Measurements from ENCODE around the gene SNCG.

The SNCG gene

DNA sequence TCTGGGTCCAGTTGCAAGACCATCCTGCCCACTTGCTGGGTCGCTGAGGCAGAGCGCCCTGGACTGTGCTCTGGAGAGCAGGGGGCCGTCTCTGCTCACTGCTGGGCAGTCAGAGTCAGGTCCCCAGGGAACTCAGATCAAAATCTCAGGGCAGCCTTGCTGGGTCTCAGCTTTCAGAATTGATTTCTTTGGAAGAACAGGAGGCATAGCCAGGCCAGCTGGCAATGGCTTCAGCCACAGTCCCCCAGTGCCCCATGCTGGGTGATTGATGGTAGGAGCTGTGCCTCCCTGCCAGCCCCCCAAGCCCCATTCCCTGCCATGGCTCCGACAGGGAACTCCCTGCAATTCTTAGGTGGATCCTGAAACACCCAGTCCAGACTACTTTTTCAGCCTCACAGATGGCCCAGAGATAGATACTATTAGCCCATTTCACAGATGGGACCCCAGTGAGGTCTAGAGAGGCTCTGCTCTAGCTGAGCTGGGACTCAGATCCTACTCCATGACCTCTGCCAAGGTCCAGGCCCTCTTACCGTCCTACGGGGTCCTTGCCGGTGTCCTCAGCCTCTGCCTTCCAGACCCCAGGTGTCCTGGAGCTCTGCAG, 1.5 kb upstream of the SNCG start:
- POLR2A ChIA-PET, result interaction anchor here (0.5 kb wide), 1 partner anchor 191 kb away, joined by 4 read pairs; no protein-coding TSS in a partner anchor
- no peak for TF ChIP-seq CTCF (IDR thresholded peaks at IDR 0.05; ENCODE audit: control extremely low read depth, extremely low read depth, low read depth, missing control alignments)
- no peak for DNase-seq (ENCODE audit: extremely low spot score)
- CTCF ChIA-PET, result interaction anchor here (0.9 to 15.9 kb wide), 3 partner anchors 11 to 14 kb away, joined by 3 to 238 read pairs (median 27); partner anchors contain the start of gene ADIRF

GRCh38 chr10:86957471-86958115, 806 bp upstream of the SNCG start, which contains the start of gene MMRN2:
TSS of gene MMRN2 (minus strand) at chr10:86957615. CDS start at chr10:86957541, 74 bp downstream.
- ChIA-PET POLR2A (no interaction called here), CTCF (interaction anchor here (0.9 to 15.9 kb wide), 4 partner anchors 10 to 40 kb away, joined by 3 to 238 read pairs (median 15); partner anchors contain the start of gene ADIRF)
- DNase-seq (ENCODE audit: extremely low spot score), result no peak
- no peak for TF ChIP-seq CTCF (IDR thresholded peaks at IDR 0.05; ENCODE audit: control extremely low read depth, extremely low read depth, low read depth, missing control alignments)

GRCh38 chr10:86958901-86959736, 720 bp downstream of the SNCG start:
- ChIA-PET CTCF (interaction anchor here (1.6 to 15.9 kb wide), 4 partner anchors 9 to 59 kb away, joined by 3 to 238 read pairs (median 17); partner anchors contain the start of gene ADIRF), POLR2A (no interaction called here)
- TF ChIP-seq CTCF (IDR thresholded peaks at IDR 0.05; ENCODE audit: control extremely low read depth, extremely low read depth, low read depth, missing control alignments), result no peak
- no peak for DNase-seq (ENCODE audit: extremely low spot score)

GRCh38 chr10:86959737-86960002, 1.3 kb downstream of the SNCG start:
- TF ChIP-seq CTCF (IDR thresholded peaks at IDR 0.05; ENCODE audit: control extremely low read depth, extremely low read depth, low read depth, missing control alignments), result no peak
- POLR2A ChIA-PET, result no interaction called here
- CTCF ChIA-PET, result interaction anchor here (1.9 to 15.9 kb wide), 2 partner anchors 17 to 60 kb away, joined by 7 to 238 read pairs; no protein-coding TSS in a partner anchor
- no peak for DNase-seq (ENCODE audit: extremely low spot score)

DNA sequence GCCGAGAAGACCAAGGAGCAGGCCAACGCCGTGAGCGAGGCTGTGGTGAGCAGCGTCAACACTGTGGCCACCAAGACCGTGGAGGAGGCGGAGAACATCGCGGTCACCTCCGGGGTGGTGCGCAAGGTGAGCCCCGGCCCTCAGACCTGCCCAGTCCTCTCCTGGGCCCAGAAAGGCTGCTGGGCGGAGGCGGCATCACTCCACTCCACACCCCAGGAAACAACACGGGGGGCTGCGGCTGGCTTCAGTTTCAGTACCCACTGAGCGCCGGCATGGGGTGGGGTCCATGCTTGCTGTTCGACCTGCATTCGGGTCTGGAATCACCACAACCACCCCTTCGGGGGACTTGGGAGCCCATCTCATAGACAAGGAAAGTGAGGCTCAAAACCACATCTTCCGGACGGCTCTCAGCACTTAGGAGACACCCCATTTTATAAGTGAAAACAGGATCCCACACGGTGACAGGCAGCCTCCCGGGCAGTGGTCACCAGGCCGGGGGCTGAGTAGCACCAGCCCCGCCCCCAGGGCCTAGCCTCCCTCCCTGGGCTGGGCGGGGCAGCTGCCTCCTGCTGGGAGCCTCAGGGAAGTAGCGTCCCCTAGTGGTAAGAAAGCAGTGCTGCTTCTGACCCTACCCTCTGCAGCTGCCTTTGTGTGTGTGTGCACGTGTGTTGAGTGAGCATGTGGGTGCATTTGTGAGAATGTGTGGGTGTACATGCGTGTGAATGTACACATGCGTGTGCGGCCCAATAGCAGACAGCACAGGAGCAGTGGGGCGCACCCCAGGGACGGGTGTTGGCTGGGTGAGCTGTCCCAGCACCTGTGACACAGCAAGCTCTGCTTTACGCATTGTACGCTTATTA, 1.8 kb downstream of the SNCG start:
- POLR2A ChIA-PET, result no interaction called here
- DNase-seq (ENCODE audit: extremely low spot score), result peak; percentile 86
- CTCF ChIA-PET, result interaction anchor here (0.6 to 15.9 kb wide), 13 partner anchors 8 to 278 kb away, joined by 3 to 238 read pairs (median 6); partner anchors contain the start of gene ADIRF

More for the DNA sequence above, 1.8 kb downstream of the SNCG start:
- peak; percentile 83 for TF ChIP-seq CTCF (IDR thresholded peaks at IDR 0.05; ENCODE audit: control extremely low read depth, extremely low read depth, low read depth, missing control alignments)
